OCI-LY1 (cell line): Measurements from ENCODE around the gene GSPT1.

Experiments
- H2AFZ ChIP-seq: fragments of 200-600 bp; sonication (generic), shearing (Covaris generic); 2 replicates; pipeline ENCODE4 v1.6.0; 2014; ENCODE audit warnings: antibody characterized with exemption, mild to moderate bottlenecking, low read length
- H3F3A ChIP-seq: fragments of 200-600 bp; sonication (generic), shearing (Covaris generic); 2 replicates; pipeline ENCODE4 v1.6.0; 2014; ENCODE audit warnings: mild to moderate bottlenecking, antibody characterized with exemption, low read length, moderate library complexity; ENCODE audit not compliant: insufficient read depth
- H3K27ac ChIP-seq: fragments of 200-600 bp; sonication (generic); 2 replicates; pipeline ENCODE4 v1.5.1; 2014; ENCODE audit warnings: low read length, mixed run types, mild to moderate bottlenecking, low read depth; ENCODE audit not compliant: poor library complexity, severe bottlenecking
- H3K27me3 ChIP-seq: fragments of 200-600 bp; sonication (generic); 2 replicates; pipeline ENCODE4 v1.6.0; 2014; ENCODE audit warnings: antibody characterized with exemption, mild to moderate bottlenecking, low read length, moderate library complexity; ENCODE audit not compliant: insufficient read depth
- H3K36me3 ChIP-seq: fragments of 200-600 bp; sonication (generic); 2 replicates; pipeline ENCODE4 v1.6.1; 2014; ENCODE audit warnings: mild to moderate bottlenecking, antibody characterized with exemption, low read length, moderate library complexity, mixed read lengths; ENCODE audit not compliant: insufficient read depth
- H3K4me1 ChIP-seq: fragments of 200-600 bp; sonication (generic); 2 replicates; pipeline ENCODE4 v1.5.1; 2014; ENCODE audit warnings: mild to moderate bottlenecking, low read length, moderate library complexity; ENCODE audit not compliant: insufficient read depth, severe bottlenecking
- H3K4me2 ChIP-seq: fragments of 200-600 bp; sonication (generic), shearing (Covaris generic); 2 replicates; pipeline ENCODE4 v1.6.1; 2014; ENCODE audit warnings: low read length
- H3K4me3 ChIP-seq: fragments of 200-600 bp; sonication (generic); 2 replicates; pipeline ENCODE4 v1.5.1; 2014; ENCODE audit warnings: low read length, low read depth, mild to moderate bottlenecking, mixed read lengths; ENCODE audit not compliant: poor library complexity, severe bottlenecking
- H3K79me2 ChIP-seq: fragments of 200-600 bp; shearing (Covaris generic); 2 replicates; pipeline ENCODE4 v1.6.1; 2016; ENCODE audit warnings: mixed run types, low read length, mixed read lengths; ENCODE audit not compliant: insufficient read depth
- H3K9ac ChIP-seq: fragments of 200-600 bp; sonication (generic), shearing (Covaris generic); 2 replicates; pipeline ENCODE4 v1.6.1; 2014; ENCODE audit warnings: mild to moderate bottlenecking, low read length, mixed read lengths
- H3K9me2 ChIP-seq: fragments of 200-600 bp; sonication (generic), shearing (Covaris generic); 2 replicates; pipeline ENCODE4 v1.6.1; 2014; ENCODE audit warnings: low read depth, mild to moderate bottlenecking, low read length, mixed read lengths
- H3K9me3 ChIP-seq: fragments of 200-600 bp; shearing (Covaris generic); 2 replicates; pipeline ENCODE4 v1.6.1; 2014; ENCODE audit warnings: low read length, mixed read lengths
- H4K20me1 ChIP-seq: fragments of 200-600 bp; sonication (generic), shearing (Covaris generic); 2 replicates; pipeline ENCODE4 v1.6.0; 2016; ENCODE audit warnings: mild to moderate bottlenecking, low read length; ENCODE audit not compliant: insufficient read depth
- EZH2 ChIP-seq: fragments of 200-600 bp; sonication (generic), shearing (Covaris generic); IDR thresholded peaks from 2 replicates; pipeline ENCODE4 v1.8.0; 2017; ENCODE audit warnings: borderline replicate concordance, mixed run types, mild to moderate bottlenecking, antibody characterized with exemption, low read length, moderate library complexity, mixed read lengths
- TF ChIP-seq, protein P1 (sequence below): fragments of 200-600 bp; sonication (generic), shearing (Covaris generic); IDR thresholded peaks from 2 replicates; pipeline ENCODE4 v1.5.1; 2017; ENCODE audit warnings: mild to moderate bottlenecking, antibody characterized with exemption, low read length, moderate library complexity, mixed read lengths

Gene GSPT1

GRCh38 chr16:11841026-11841425, 74.7 kb downstream of the GSPT1 start:
- peaks cover 98% of the 10 kb centered on the region for H3K36me3 ChIP-seq
- no peaks in the 10 kb centered on the region for H3K9me2 ChIP-seq
- H4K20me1 ChIP-seq = peaks cover 2% of the 10 kb centered on the region; the same call in 1 of the 2 replicates
- no peak for TF ChIP-seq EZH2
- TF ChIP-seq, protein P1, sequence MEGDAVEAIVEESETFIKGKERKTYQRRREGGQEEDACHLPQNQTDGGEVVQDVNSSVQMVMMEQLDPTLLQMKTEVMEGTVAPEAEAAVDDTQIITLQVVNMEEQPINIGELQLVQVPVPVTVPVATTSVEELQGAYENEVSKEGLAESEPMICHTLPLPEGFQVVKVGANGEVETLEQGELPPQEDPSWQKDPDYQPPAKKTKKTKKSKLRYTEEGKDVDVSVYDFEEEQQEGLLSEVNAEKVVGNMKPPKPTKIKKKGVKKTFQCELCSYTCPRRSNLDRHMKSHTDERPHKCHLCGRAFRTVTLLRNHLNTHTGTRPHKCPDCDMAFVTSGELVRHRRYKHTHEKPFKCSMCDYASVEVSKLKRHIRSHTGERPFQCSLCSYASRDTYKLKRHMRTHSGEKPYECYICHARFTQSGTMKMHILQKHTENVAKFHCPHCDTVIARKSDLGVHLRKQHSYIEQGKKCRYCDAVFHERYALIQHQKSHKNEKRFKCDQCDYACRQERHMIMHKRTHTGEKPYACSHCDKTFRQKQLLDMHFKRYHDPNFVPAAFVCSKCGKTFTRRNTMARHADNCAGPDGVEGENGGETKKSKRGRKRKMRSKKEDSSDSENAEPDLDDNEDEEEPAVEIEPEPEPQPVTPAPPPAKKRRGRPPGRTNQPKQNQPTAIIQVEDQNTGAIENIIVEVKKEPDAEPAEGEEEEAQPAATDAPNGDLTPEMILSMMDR = no peak
- H3K9ac ChIP-seq = no peak overlapping the region
- no peak overlapping the region for H3K27ac ChIP-seq
- no peak overlapping the region for H2AFZ ChIP-seq
- H3K4me2 ChIP-seq = no peak overlapping the region
- H3K4me3 ChIP-seq = no peak overlapping the region
- peaks cover 7% of the 10 kb centered on the region; the same call in 1 of the 2 replicates for H3F3A ChIP-seq
- no peaks in the 10 kb centered on the region for H3K27me3 ChIP-seq
- H3K9me3 ChIP-seq = no peaks in the 10 kb centered on the region
- H3K79me2 ChIP-seq = no peaks in the 10 kb centered on the region
- H3K4me1 ChIP-seq = no peaks in the 10 kb centered on the region

GRCh38 chr16:11836650-11837244, 79.0 kb downstream of the GSPT1 start:
- Histone ChIP-seq H3K4me3 (no peak overlapping the region), H3K4me1 (no peaks in the 10 kb centered on the region), H2AFZ (no peak overlapping the region), H3K4me2 (no peak overlapping the region), H3K9me2 (no peaks in the 10 kb centered on the region), H3F3A (peaks cover 7% of the 10 kb centered on the region; the same call in 1 of the 2 replicates), H3K9ac (no peak overlapping the region), H3K9me3 (no peaks in the 10 kb centered on the region), H3K79me2 (no peaks in the 10 kb centered on the region), H3K27me3 (no peaks in the 10 kb centered on the region), H3K27ac (no peak overlapping the region), H3K36me3 (peaks cover 64% of the 10 kb centered on the region), H4K20me1 (no peaks in the 10 kb centered on the region)
- TF ChIP-seq EZH2 = no peak
- TF ChIP-seq, protein P1 = no peak

DNA sequence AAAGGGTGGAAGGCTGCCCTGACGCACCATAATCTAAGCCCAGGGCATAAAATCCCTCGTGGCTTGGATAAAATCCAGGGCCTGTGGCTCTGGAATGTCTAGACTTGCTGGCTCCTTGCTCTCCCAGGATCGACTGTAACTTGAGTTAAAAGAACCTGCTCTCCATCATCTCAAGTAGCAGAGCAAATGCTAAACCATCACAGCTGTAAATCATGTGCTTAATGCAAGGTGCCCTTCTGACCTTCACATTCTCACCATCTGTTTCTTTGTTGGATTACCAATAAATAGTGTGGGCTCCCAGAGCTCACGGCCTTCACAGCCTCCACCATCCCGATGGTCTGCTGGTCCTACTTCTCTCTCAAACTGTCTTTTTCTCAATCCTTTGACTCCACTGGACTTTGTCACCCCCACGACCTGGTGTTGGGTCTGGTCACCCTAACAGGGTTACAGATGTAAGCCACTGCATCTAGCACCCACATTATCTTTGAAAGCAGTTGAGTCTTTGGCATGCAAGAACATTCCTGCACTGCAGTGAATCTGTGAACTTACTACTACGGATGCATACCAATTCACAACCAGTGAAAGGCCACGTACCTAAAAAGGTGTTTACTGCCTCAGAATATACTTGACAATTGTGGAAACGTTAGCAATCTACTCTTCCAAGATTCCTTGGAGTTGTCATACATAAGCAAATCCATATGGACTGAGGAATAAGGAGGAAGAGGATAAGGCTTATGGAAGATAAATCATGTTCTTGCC, 79.7 kb downstream of the GSPT1 start:
- peaks cover 7% of the 10 kb centered on the region; the same call in 1 of the 2 replicates for H3F3A ChIP-seq
- H3K79me2 ChIP-seq = no peaks in the 10 kb centered on the region
- H3K4me2 ChIP-seq = no peak overlapping the region
- TF ChIP-seq EZH2 = no peak
- TF ChIP-seq, protein P1 = no peak
- H3K9me2 ChIP-seq = no peaks in the 10 kb centered on the region
- H3K36me3 ChIP-seq = peaks cover 58% of the 10 kb centered on the region
- no peaks in the 10 kb centered on the region for H3K27me3 ChIP-seq
- no peak overlapping the region for H2AFZ ChIP-seq
- no peak overlapping the region for H3K9ac ChIP-seq
- H4K20me1 ChIP-seq = no peaks in the 10 kb centered on the region
- H3K4me1 ChIP-seq = no peaks in the 10 kb centered on the region
- no peaks in the 10 kb centered on the region for H3K9me3 ChIP-seq
- no peak overlapping the region for H3K27ac ChIP-seq
- H3K4me3 ChIP-seq = no peak overlapping the region
